Metanephros (tissue), 1 donor: ENCODE results near the gene SPNS1. TPM values are rescaled to one million over a fixed set of nuclear protein-coding genes. Genes with fewer than 3 reads are reported as not detected.

Source experiments
- total RNA-seq: library from RNA; depleted of rRNA; stranded (reverse); fragments of >200 nt; gene quantifications from one replicate; pipeline ENCODE4 v1.2.3, GENCODE V29; 2014

The SPNS1 gene, protein sequence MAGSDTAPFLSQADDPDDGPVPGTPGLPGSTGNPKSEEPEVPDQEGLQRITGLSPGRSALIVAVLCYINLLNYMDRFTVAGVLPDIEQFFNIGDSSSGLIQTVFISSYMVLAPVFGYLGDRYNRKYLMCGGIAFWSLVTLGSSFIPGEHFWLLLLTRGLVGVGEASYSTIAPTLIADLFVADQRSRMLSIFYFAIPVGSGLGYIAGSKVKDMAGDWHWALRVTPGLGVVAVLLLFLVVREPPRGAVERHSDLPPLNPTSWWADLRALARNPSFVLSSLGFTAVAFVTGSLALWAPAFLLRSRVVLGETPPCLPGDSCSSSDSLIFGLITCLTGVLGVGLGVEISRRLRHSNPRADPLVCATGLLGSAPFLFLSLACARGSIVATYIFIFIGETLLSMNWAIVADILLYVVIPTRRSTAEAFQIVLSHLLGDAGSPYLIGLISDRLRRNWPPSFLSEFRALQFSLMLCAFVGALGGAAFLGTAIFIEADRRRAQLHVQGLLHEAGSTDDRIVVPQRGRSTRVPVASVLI
- 45.5 TPM for total RNA-seq

DNA sequence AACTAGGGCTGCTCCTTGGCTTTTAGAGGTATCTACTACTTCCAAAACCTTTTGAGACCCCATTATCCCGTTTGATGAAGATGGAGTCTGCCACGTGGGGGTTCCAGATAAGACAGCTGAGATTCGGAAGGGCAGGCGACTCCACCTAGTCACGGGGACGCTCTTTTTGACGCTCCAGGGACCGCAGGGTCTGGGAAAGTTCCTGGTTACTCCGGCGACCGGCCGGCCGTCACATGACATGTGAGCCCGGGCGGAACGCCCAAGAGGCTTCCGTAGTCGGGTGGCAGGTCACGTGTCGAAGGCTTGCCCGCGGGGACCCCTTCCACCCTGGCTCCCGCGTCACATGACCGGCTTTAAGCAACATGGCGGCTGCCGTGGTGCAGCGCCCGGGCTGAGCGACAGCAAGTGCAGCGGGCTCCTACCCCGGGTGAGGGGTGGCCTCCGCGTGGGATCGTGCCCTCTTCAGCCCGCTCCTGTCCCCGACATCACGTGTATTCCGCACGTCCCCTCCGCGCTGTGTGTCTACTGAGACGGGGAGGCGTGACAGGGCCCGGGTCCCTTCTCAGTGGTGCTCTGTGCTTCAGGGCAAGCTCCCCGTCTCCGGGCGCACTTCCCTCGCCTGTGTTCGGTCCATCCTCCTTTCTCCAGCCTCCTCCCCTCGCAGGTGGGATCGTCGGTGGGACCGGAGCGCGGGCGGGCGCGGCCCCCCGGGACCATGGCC, at the start of gene SPNS1:
Gene SPNS1, plus strand, starts transcription at position 342 of the 721 bp plus-strand sequence. Its CDS starts 374 bp downstream, at position 716.

GRCh38 chr16:28931801-28932225, 42.8 kb upstream of the SPNS1 start, which contains the start of gene CD19:
Gene CD19, plus strand, starts transcription at chr16:28931971. Its CDS starts 30 bp downstream, at chr16:28932001.

DNA sequence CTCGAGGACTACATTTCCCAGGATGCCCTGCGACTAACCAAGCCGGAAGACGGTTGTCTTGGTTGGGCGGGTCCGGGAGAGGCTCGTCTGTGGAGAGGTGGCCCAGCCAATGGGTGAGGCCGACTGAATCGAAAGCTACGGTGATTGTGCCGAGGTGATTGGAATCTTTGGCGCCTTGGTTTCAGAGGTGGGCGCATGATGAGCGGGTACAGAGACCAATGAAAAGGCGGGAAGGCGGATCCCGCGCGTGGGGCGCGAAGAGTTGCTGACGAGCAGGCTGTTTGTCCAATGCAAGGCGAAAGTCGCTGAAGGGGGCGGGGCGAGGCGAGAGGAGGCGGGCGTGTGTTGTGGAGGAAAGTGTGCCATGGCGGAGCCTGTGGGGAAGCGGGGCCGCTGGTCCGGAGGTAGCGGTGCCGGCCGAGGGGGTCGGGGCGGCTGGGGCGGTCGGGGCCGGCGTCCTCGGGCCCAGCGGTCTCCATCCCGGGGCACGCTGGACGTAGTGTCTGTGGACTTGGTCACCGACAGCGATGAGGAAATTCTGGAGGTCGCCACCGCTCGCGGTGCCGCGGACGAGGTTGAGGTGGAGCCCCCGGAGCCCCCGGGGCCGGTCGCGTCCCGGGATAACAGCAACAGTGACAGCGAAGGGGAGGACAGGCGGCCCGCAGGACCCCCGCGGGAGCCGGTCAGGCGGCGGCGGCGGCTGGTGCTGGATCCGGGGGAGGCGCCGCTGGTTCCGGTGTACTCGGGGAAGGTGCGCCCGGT, 23.7 kb upstream of the SPNS1 start, which contains the start of gene NFATC2IP:
Gene NFATC2IP, plus strand, starts transcription at position 290 of the 762 bp plus-strand sequence. Its CDS starts 75 bp downstream, at position 365.

DNA sequence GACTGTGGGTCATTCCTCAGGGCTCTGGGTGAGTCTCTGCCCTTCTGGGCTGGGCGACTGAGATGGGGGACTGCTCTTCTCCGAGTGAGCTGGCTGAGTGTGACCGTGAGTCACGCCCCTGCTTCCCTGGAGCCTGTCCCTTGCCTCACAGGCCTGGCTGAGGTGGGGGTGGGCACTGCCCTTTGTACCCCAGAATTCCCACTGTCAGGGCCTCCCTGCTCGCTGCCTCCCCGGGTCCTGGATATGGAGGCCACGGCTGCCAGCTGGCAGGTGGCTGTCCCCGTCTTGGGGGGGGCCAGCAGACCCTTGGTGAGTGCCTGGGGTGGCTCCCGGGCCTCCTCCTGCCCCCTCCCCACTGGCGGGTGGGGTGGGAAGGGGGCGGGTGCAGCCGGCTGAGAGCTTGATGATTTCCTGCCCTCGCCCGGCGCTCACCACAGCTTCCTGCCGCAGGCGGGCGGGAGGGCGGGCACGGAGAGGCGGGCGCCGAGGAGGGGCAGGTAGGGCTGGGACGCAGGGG, 10.1 kb downstream of the SPNS1 start, which contains the start of gene LAT:
Gene LAT, plus strand, starts transcription at position 434 of the 517 bp plus-strand sequence. CDS start 366 bp downstream, outside the sequence.

Other genes starting within 250 kb of the SPNS1 start
- 2.9 TPM for gene NPIPB9, start 223.0 kb upstream of the SPNS1 start, total RNA-seq
- 57.9 TPM for gene ATXN2L, start 151.8 kb upstream of the SPNS1 start, total RNA-seq
- gene TUFM, start 128.4 kb upstream of the SPNS1 start, total RNA-seq, result 134 TPM
- gene SH2B1, start 110.9 kb upstream of the SPNS1 start, total RNA-seq, result 35.4 TPM
- gene ATP2A1, start 96.3 kb upstream of the SPNS1 start, total RNA-seq, result 157 TPM
- gene RABEP2, start 49.5 kb upstream of the SPNS1 start, total RNA-seq, result 39.3 TPM
- 1.6 TPM for gene CD19, start 42.8 kb upstream of the SPNS1 start, total RNA-seq
- 27.7 TPM for gene NFATC2IP, start 23.8 kb upstream of the SPNS1 start, total RNA-seq
- 5.4 TPM for gene LAT, start 10.3 kb downstream of the SPNS1 start, total RNA-seq